Measurements from ENCODE around the gene SMPDL3A. TPM values are rescaled to one million over a fixed set of nuclear protein-coding genes. Genes with fewer than 3 reads are reported as not detected.
A peak's percentile ranks its signal among the peaks of the same experiment; 100 is the strongest.

Gene SMPDL3A
- total RNA-seq, 1 experiment from 2014 or later = 0.59 TPM

DNA sequence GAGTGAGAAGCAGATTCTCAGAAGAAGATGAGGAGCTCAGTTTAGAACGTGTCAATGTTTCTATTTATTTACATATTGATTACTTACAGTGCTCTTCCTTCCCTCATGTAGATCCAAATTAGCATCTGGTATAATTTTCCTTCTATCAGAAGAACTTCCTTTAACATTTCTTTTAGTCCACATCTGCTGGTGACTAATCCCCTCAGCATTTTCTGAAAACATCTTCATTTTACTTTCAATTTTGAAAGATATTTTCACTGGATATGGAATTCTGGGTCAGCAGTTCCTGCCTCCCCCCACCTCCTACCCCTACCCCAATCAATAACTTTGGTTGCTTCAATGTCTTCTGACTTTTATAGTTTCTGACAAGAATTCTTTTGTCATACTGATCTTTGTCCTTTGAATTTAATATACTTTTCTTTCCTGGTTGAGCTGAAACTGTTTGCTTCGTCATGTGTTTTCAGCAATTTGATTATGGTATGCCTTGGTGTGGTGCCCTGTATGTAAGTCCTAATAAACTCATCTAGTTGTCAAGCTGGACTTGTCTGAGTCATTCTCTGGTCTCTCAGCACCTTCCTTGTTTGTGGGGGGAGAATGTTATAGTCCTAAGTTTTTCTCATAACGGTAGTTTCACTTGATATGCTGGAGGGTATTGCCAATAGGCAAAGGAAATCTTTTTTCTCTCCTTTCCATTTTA lies 57.0 kb downstream of the SMPDL3A start:
- Mint-ChIP-seq H3K27ac (no peak overlapping the region; a peak in 2 of 7 replicates), H3K36me3 (ENCODE audit: insufficient read depth in 1 of 3, low read depth in 3 of 3) (peaks cover 0 to 11% (median 7%) of the 10 kb centered on the region in 3 experiments; a peak in 6 of 7 replicates), H3K4me3 (no peak overlapping the region), H3K4me1 (peaks cover 19 to 27% of the 10 kb centered on the region in 2 experiments), H3K27me3 (ENCODE audit: low read depth) (peaks cover 5% of the 10 kb centered on the region), H3K9me3 (peaks cover 9 to 12% of the 10 kb centered on the region in 2 experiments)
- H4K8ac ChIP-seq (replicated peaks; ENCODE audit: insufficient read length, low read depth, low read length) = no peak overlapping the region
- TF ChIP-seq, protein P1, sequence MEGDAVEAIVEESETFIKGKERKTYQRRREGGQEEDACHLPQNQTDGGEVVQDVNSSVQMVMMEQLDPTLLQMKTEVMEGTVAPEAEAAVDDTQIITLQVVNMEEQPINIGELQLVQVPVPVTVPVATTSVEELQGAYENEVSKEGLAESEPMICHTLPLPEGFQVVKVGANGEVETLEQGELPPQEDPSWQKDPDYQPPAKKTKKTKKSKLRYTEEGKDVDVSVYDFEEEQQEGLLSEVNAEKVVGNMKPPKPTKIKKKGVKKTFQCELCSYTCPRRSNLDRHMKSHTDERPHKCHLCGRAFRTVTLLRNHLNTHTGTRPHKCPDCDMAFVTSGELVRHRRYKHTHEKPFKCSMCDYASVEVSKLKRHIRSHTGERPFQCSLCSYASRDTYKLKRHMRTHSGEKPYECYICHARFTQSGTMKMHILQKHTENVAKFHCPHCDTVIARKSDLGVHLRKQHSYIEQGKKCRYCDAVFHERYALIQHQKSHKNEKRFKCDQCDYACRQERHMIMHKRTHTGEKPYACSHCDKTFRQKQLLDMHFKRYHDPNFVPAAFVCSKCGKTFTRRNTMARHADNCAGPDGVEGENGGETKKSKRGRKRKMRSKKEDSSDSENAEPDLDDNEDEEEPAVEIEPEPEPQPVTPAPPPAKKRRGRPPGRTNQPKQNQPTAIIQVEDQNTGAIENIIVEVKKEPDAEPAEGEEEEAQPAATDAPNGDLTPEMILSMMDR (conservative IDR thresholded peaks at IDR 0.05) = no peak
- H3K27me3 ChIP-seq (ENCODE audit: insufficient read depth, low read length) = no peaks in the 10 kb centered on the region
- no peak overlapping the region for H2BK5ac ChIP-seq (ENCODE audit: insufficient read length, low read length)
- no peak overlapping the region for H2AFZ ChIP-seq (ENCODE audit: low read length)
- no peak overlapping the region for H3K14ac ChIP-seq (ENCODE audit: insufficient read depth, low read length)
- no peaks in the 10 kb centered on the region for H3K79me1 ChIP-seq (ENCODE audit: insufficient read depth, low read depth, low read length, poor library complexity, severe bottlenecking)
- no peak overlapping the region for H2BK15ac ChIP-seq (ENCODE audit: low read depth, low read length)
- no peak overlapping the region for H3K23ac ChIP-seq (ENCODE audit: insufficient read length, low read depth, low read length)
- H3K27ac ChIP-seq (ENCODE audit: insufficient read length, low read depth, low read length) = peak overlapping the region; percentile 15
- DNase-seq = no peak
- H3K18ac ChIP-seq (ENCODE audit: insufficient read length, low read depth, low read length) = no peak overlapping the region
- no peak overlapping the region for H2AK5ac ChIP-seq (ENCODE audit: insufficient read length, low read length)
- no peak overlapping the region for H3T11ph ChIP-seq (ENCODE audit: low read length)
- H3K4me2 ChIP-seq (ENCODE audit: insufficient read depth, insufficient read length, low read length) = no peak overlapping the region
- H2BK12ac ChIP-seq (ENCODE audit: insufficient read length, low read depth, low read length) = no peak overlapping the region
- no peak overlapping the region for H3K56ac ChIP-seq (ENCODE audit: insufficient read length, low read depth, low read length)
- H3K4me1 ChIP-seq (ENCODE audit: insufficient read depth, low read length) = peaks cover 2% of the 10 kb centered on the region; the same call in 1 of the 2 replicates
- H4K20me1 ChIP-seq (ENCODE audit: control insufficient read depth, insufficient read depth, insufficient read length) = no peaks in the 10 kb centered on the region
- H3K79me2 ChIP-seq (ENCODE audit: insufficient read depth, low read length) = no peaks in the 10 kb centered on the region
- H3K9ac ChIP-seq (ENCODE audit: extremely low read depth, insufficient read length, low read length) = no peak overlapping the region
- no CpG with 5 or more reads among the region's 3 CpGs for WGBS (ENCODE audit: extremely low coverage, insufficient read length, low lambda C conversion rate)
- no peak overlapping the region for H4K91ac ChIP-seq (ENCODE audit: insufficient read length, low read depth, low read length)
- no peak overlapping the region for H2BK120ac ChIP-seq (ENCODE audit: low read depth, low read length, poor library complexity, severe bottlenecking)
- H2BK20ac ChIP-seq (ENCODE audit: low read depth, low read length, poor library complexity, severe bottlenecking) = no peak overlapping the region
- H3K23me2 ChIP-seq (ENCODE audit: insufficient read length, low read depth, low read length, poor library complexity, severe bottlenecking) = no peaks in the 10 kb centered on the region
- H3K9me3 ChIP-seq (ENCODE audit: control insufficient read depth, low read depth, low read length) = no peaks in the 10 kb centered on the region
- no peak overlapping the region for H4K5ac ChIP-seq (ENCODE audit: insufficient read length, low read depth, low read length)
- no peak overlapping the region for H3K4ac ChIP-seq (ENCODE audit: low read depth, low read length)
